Adrenal gland (tissue), 12 donors: ENCODE results near the gene MYO18A. TPM values are rescaled to one million over a fixed set of nuclear protein-coding genes. Genes with fewer than 3 reads are reported as not detected.

Experiments
- DNase-seq, 7 donors: peaks; one replicate each; pipeline ENCODE4 v3.0.0-alpha.2; 2019 to 2020
- H3K27ac ChIP-seq, 5 donors: fragments of 200-600 bp; sonication (generic) in 4 of 5; 1 replicate in 3 of 5; 2 replicates in 2 of 5; pipeline versions ENCODE4 v1.5.1 to v1.8.0; 2016 to 2020; ENCODE audit warnings: mild to moderate bottlenecking in 1 of 5
- H3K27me3 ChIP-seq: fragments of 200-600 bp; 2 replicates; pipeline ENCODE4 v1.8.0; 2021
- H3K36me3 ChIP-seq, 2 donors: fragments of 200-600 bp; replicated peaks in 1 of 2; 1 replicate in 1 of 2; 2 replicates in 1 of 2; pipeline versions ENCODE4 v1.5.1 to v1.8.0; 2018 to 2022
- H3K4me1 ChIP-seq, 2 donors: fragments of 200-600 bp; replicated peaks in 1 of 2; 1 replicate in 1 of 2; 2 replicates in 1 of 2; pipeline versions ENCODE4 v1.5.1 to v1.8.0; 2018 to 2021
- H3K4me3 ChIP-seq, 4 donors: fragments of 200-600 bp; sonication (generic) in 3 of 4; one replicate each; pipeline ENCODE4 v1.5.1; 2016 to 2018
- H3K9me3 ChIP-seq, 3 donors: fragments of 200-600 bp; sonication (generic) in 1 of 3; replicated peaks in 1 of 3; 1 replicate in 2 of 3; 2 replicates in 1 of 3; pipeline versions ENCODE4 v1.5.1 to v1.8.0; 2016 to 2021
- POLR2A ChIP-seq, 2 donors: fragments of 450-650 bp; IDR thresholded peaks; one replicate each; pipeline ENCODE4 v1.6.1; 2017; ENCODE audit warnings: antibody characterized with exemption in 2 of 2, mild to moderate bottlenecking in 2 of 2, moderate library complexity in 1 of 2
- WGBS, 4 donors: extraction: QIAGEN DNeasy Blood & Tissue Kit in 2 of 4; methylation state at CpG; one replicate each; pipeline versions ENCODE4 v1.1.5 to v1.1.7; 2013 to 2017; 5-methylcytosine and 5-hydroxymethylcytosine counted together
- intact Hi-C, 2 donors: fragments of 100-400 bp; cut with DNase I; formaldehyde crosslinking; loops; one replicate each; pipeline versions ENCODE4 v1.14.1 to v1.15.0; 2022 to 2023
- polyA plus RNA-seq, 3 donors: library from polyadenylated mRNA; stranded (reverse); fragments of 200-250 nt in 2 of 3; fragments of 350-450 nt in 1 of 3; fragmentation: Illumina TruSeq in 1 of 3; extraction: RNeasy Lipid Tissue Mini Kit (QIAGEN cat#74804) in 1 of 3; gene quantifications; one replicate each; pipeline ENCODE4 v1.2.3, GENCODE V29; 2013 to 2014
- total RNA-seq, 9 donors: library from RNA; depleted of rRNA in 4 of 9; stranded (reverse); fragments of >200 nt in 4 of 9; fragments of 120-200 nt in 1 of 9; fragmentation: NEBNext Ultra II Directional in 1 of 9; extraction: Animal tissue kit (Norgen Biotek cat#: 25700) in 1 of 9; gene quantifications; one replicate each; pipeline versions ENCODE4 v1.1.0 to v1.2.4, GENCODE V29; 2013 to 2023
- TF ChIP-seq, protein P1 (sequence below), 6 experiments: fragments of 450-650 bp in 4 of 6; fragments of 200-600 bp in 2 of 6; sonication (generic) in 1 of 6; IDR thresholded peaks; 1 replicate in 5 of 6; 2 replicates in 1 of 6; pipeline versions ENCODE4 v1.5.1 to v1.8.0; 2016 to 2021; ENCODE audit warnings: antibody characterized with exemption in 6 of 6, mild to moderate bottlenecking in 2 of 6, moderate library complexity in 1 of 6
- donor health status: healthy with polysubstance abuse.
- donor health status: Bipolar disorder and iron deficiency.
- donor health status: DM: yes; HTN: yes; CAD: no.
- donor health status: DM: no; HTN: no; CAD: no.
- donor health status: DM: no; HTN: no; CAD: no.
- donor health status: DM: yes; HTN: yes; CAD: no.

MYO18A gene
- total and polyA plus RNA-seq, 12 donors = 19.6 to 95.6 (median 40.7) TPM

DNA sequence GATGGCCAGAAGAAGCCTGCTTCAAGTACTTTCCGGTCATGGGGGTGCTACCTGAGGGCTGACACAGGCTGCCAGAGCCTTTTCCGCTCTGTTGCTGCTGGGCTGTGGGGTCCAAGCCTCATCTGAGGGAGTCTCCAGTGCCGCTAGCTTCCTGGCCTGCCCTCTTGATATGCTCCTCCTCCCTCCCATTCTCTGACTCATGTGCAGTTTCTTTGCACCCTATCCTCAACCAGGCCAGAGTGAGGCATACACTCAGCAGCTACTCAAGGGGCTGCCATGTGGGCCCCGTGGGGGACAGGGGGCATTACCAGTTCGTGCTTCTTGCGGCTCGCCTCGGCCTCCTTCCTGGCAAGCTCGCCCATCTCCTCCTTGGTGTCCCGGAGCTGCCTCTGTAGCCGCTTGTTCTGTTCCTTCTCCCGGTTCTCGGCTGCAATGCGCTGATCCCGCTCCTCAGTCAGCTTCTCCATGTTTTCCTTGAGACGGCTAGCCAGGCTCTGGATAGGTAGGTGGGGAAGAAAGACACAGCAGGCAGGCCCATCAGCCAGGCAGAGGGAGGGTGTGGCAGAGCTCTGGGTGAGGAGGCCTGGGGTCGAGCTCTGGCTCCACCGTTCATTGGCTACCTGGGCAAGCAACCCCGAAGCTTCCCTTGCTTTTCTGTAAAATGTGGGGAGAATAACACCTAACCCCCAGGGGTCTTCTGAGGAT, 93.4 kb downstream of the MYO18A start:
- Histone ChIP-seq H3K4me3 (no peak overlapping the region), H3K9me3 (no peaks in the 10 kb centered on the region), H3K4me1 (no peaks in the 10 kb centered on the region), H3K27ac (no peak overlapping the region), H3K27me3 (no peaks in the 10 kb centered on the region), H3K36me3 (peaks cover 0 to 68% of the 10 kb centered on the region in 2 donors)
- WGBS, 4 donors = 93 to 94% (median 94%) methylated on average over 18 to 19 of the region's 19 CpGs
- no peak for DNase-seq
- intact Hi-C loops = no loop called here
- no peak for TF ChIP-seq POLR2A (IDR thresholded peaks at IDR 0.05)
- TF ChIP-seq, protein P1, sequence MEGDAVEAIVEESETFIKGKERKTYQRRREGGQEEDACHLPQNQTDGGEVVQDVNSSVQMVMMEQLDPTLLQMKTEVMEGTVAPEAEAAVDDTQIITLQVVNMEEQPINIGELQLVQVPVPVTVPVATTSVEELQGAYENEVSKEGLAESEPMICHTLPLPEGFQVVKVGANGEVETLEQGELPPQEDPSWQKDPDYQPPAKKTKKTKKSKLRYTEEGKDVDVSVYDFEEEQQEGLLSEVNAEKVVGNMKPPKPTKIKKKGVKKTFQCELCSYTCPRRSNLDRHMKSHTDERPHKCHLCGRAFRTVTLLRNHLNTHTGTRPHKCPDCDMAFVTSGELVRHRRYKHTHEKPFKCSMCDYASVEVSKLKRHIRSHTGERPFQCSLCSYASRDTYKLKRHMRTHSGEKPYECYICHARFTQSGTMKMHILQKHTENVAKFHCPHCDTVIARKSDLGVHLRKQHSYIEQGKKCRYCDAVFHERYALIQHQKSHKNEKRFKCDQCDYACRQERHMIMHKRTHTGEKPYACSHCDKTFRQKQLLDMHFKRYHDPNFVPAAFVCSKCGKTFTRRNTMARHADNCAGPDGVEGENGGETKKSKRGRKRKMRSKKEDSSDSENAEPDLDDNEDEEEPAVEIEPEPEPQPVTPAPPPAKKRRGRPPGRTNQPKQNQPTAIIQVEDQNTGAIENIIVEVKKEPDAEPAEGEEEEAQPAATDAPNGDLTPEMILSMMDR (IDR thresholded peaks at IDR 0.05) = no peak

DNA sequence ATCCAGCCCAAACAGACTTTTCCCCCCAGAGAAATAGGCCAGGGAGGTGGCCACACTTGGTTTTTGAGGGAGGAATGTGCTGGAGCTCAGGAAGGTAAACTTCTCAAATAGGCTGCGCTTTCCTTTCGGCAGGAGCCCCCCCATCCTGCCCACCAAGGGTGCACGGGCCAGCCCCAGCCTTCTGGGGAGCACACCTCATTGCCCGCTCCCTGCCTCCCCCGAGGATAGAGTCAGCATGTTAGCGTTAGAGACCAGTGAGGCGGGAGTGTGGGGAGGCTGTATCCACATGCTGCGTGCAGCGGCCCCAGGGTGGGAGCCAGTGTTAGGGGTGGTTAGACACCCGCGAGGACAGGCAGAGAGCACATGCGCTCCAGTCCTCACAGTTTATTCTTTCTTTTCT, 95.0 kb downstream of the MYO18A start:
- H3K36me3 ChIP-seq = peaks cover 0 to 64% of the 10 kb centered on the region in 2 donors
- no peak for TF ChIP-seq POLR2A (IDR thresholded peaks at IDR 0.05)
- TF ChIP-seq, protein P1 (IDR thresholded peaks at IDR 0.05) = no peak
- DNase-seq = no peak
- H3K4me1 ChIP-seq = no peaks in the 10 kb centered on the region
- WGBS, 4 donors = 92 to 95% (median 93%) methylated on average over 9 to 12 of the region's 12 CpGs
- H3K27ac ChIP-seq = no peak overlapping the region
- no peaks in the 10 kb centered on the region for H3K27me3 ChIP-seq
- intact Hi-C loops = no loop called here
- H3K9me3 ChIP-seq = no peaks in the 10 kb centered on the region
- no peak overlapping the region for H3K4me3 ChIP-seq

DNA sequence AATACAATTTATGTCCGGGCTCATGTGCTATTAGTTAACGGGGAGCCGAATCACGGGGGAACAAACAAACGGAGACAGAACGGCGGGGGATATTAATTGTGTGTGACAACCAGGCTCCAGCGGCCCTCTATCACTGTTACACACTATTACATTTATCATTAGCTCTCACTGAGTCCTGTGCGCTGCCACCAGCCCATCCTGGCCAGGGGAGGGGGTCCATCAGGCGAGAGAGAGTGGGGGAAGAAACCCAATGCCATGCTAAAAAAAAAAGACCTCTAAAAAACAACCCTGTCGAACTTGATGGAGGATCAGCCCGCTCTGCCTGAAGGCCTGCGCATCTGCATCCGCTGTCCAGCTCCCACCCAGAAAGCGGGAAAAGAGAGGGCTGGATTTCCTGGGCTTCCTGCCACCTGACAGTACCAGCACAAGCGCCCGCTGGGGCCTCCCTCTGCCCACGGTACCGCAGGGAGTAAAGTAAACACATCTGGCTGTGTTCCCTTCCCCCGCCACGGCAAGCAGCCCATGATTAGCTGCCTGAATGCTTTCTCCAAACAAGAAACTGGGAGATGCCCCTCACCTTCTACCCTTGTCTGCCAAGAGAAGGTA, 95.6 kb downstream of the MYO18A start:
- peak in 1 of 7 donors; percentile 61 for DNase-seq
- no peak overlapping the region for H3K4me3 ChIP-seq
- H3K27me3 ChIP-seq = no peaks in the 10 kb centered on the region
- TF ChIP-seq POLR2A (IDR thresholded peaks at IDR 0.05) = no peak
- TF ChIP-seq, protein P1 (IDR thresholded peaks at IDR 0.05) = no peak
- no peaks in the 10 kb centered on the region for H3K9me3 ChIP-seq
- WGBS, 4 donors = 86 to 91% (median 90%) methylated on average over 21 of the region's 21 CpGs
- peaks cover 0 to 64% of the 10 kb centered on the region in 2 donors for H3K36me3 ChIP-seq
- intact Hi-C loops = no loop called here
- no peaks in the 10 kb centered on the region for H3K4me1 ChIP-seq
- H3K27ac ChIP-seq = no peak overlapping the region

DNA sequence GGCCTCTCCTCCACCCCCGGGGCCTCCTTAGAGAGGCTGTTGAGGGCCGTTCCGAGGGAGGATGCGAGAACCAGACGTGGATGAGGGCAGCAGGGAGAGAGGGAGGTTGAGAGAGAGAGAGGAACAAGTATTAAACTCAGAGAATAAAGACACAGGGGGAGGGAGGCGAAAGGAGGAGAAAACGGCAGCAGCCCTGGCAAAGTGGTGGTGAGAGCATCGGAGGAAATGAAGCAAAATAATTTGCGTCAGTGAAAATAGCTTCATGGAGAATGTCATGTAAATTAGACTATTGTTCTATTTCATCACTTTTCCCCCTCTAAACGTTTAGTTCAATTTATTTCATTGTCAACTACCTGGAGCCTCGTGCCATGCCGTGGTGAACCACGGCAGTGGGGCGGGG, 99.2 kb downstream of the MYO18A start:
- Histone ChIP-seq H3K36me3 (peaks cover 0 to 41% of the 10 kb centered on the region in 2 donors), H3K4me1 (peaks cover 0 to 4% of the 10 kb centered on the region in 2 donors), H3K4me3 (no peak overlapping the region), H3K27me3 (no peaks in the 10 kb centered on the region), H3K9me3 (no peaks in the 10 kb centered on the region), H3K27ac (no peak overlapping the region)
- WGBS, 4 donors = 90 to 93% (median 92%) methylated on average over 14 of the region's 14 CpGs
- intact Hi-C loops = no loop called here
- TF ChIP-seq POLR2A (IDR thresholded peaks at IDR 0.05) = no peak
- TF ChIP-seq, protein P1 (IDR thresholded peaks at IDR 0.05) = no peak
- DNase-seq = no peak
